Measurements from ENCODE around the gene RFC5. TPM values are rescaled to one million over a fixed set of nuclear protein-coding genes. Genes with fewer than 3 reads are reported as not detected.
"Not testable (repeated sequence)": the region's sequence is repeated elsewhere in the genome, so short reads cannot be mapped to it uniquely, and the experiment has no call there.

The RFC5 gene
- total and polyA plus RNA-seq, 2 of the 4 experiments (the other 2 are of a cell fraction): 14.7 to 20.1 TPM

DNA sequence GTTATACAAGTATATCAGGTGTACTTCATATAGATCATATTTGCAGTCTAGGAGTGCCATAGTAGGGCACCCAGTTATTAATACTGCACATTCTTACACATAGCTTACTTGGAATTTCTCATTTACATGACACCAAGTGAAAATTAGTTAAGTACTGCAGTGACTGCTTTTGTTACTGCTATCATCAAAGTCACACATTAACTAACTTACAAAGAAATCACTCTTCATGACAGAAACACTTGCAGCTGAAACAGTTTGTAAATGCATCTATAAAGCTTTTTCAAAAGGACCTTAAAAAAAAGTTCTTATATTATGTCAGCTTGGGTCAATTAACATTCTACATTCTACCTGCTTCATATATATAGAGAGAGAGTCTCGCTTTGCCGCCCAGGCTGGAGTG lies 17.8 kb upstream of the RFC5 start:
- CTCF ChIA-PET: no interaction called here
- intact Hi-C loops (cut with micrococcal nuclease): no loop called here

DNA sequence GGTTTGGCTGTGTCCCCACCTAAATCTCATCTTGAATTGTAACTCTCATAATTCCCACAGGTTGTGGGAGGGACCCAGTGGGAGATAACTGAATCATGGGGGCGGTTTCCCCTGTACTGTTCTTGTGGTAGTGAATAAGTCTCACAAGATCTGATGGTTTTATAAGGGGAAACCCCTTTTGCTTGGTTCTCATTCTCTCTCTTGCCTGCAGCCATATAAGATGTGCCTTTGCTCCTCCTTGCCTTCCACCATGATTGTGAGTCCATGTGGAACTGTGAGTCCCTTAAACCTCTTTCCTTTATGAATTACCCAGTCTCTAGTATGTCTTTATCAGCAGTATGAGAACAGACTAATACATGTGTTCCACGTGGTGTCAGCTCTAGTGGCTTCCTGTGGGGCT lies 16.7 kb upstream of the RFC5 start:
- 0% methylated on average over 1 of the region's 2 CpGs; no CpG with 5 or more reads in 1 of the 2 experiments for WGBS, 2 experiments (ENCODE audit: extremely low coverage in 2 of 2, insufficient read length in 1 of 2)
- H2AFZ ChIP-seq (replicated peaks; ENCODE audit: low read length, poor library complexity); DNase-seq; H3K4ac ChIP-seq (ENCODE audit: low read depth, low read length); ATAC-seq (ENCODE audit: low read depth); H3K79me1 ChIP-seq (ENCODE audit: low read depth in 1 of 2, low read length in 2 of 2); H4K5ac ChIP-seq (ENCODE audit: low read depth, low read length); H3K36me3 ChIP-seq (ENCODE audit: control insufficient read depth, insufficient read depth, low read length); H2BK120ac ChIP-seq (ENCODE audit: low read depth, low read length); H3K4me2 ChIP-seq (ENCODE audit: low read depth, low read length); H2AK9ac ChIP-seq (replicated peaks; ENCODE audit: low read depth, low read length, poor library complexity); H3K9ac ChIP-seq (ENCODE audit: low read depth, low read length); H4K91ac ChIP-seq (ENCODE audit: insufficient read depth, low read depth, low read length); H3K27ac ChIP-seq (ENCODE audit: insufficient read depth, low read length); in situ Hi-C loops (cut with MboI; ENCODE audit: low sequenced_read_pairs); H3K56ac ChIP-seq (ENCODE audit: extremely low read depth, insufficient read depth, low read length); H2BK15ac ChIP-seq (ENCODE audit: low read depth, low read length); H3K23ac ChIP-seq (ENCODE audit: low read depth, low read length); H3K14ac ChIP-seq (replicated peaks; ENCODE audit: low read depth, low read length); POLR2A ChIA-PET (ENCODE audit: unreplicated experiment); H2AK5ac ChIP-seq (ENCODE audit: low read depth, low read length); CTCF ChIA-PET; BruUV-seq (replicated peaks); intact Hi-C loops (cut with micrococcal nuclease); H4K20me1 ChIP-seq (ENCODE audit: insufficient read depth, low read length); H2BK20ac ChIP-seq (ENCODE audit: low read depth, low read length); H3K9me1 ChIP-seq (ENCODE audit: insufficient read depth, low read length); dilution Hi-C loops (cut with HindIII; ENCODE audit: low sequenced_read_pairs, unreplicated experiment); H2BK5ac ChIP-seq (ENCODE audit: low read depth, low read length, poor library complexity, severe bottlenecking); H3K18ac ChIP-seq (ENCODE audit: low read depth, low read length); H3K9me3 ChIP-seq (ENCODE audit: control insufficient read depth, insufficient read depth, low read length); H3K4me1 ChIP-seq (ENCODE audit: control insufficient read depth, insufficient read depth, low read length); H3K27me3 ChIP-seq (ENCODE audit: control insufficient read depth, insufficient read depth, low read length); H3K4me3 ChIP-seq (ENCODE audit: insufficient read depth, low read depth, low read length); H4K8ac ChIP-seq (ENCODE audit: low read depth in 2 of 2, low read length in 2 of 2): not testable (repeated sequence)

More for the DNA sequence above, 17.8 kb upstream of the RFC5 start:
- H2BK120ac ChIP-seq (ENCODE audit: low read depth, low read length): no peak overlapping the region
- H2AK9ac ChIP-seq (replicated peaks; ENCODE audit: low read depth, low read length, poor library complexity): no peak overlapping the region
- no peak overlapping the region for H2AK5ac ChIP-seq (ENCODE audit: low read depth, low read length)
- H4K5ac ChIP-seq (ENCODE audit: low read depth, low read length): no peak overlapping the region
- no peaks in the 10 kb centered on the region for H4K20me1 ChIP-seq (ENCODE audit: insufficient read depth, low read length)
- no peak overlapping the region for H2BK5ac ChIP-seq (ENCODE audit: low read depth, low read length, poor library complexity, severe bottlenecking)
- H3K27me3 ChIP-seq (ENCODE audit: control insufficient read depth, insufficient read depth, low read length): no peaks in the 10 kb centered on the region
- no TSS peak for BruUV-seq (replicated peaks)
- in situ Hi-C loops (cut with MboI; ENCODE audit: low sequenced_read_pairs): no loop called here
- H3K23ac ChIP-seq (ENCODE audit: low read depth, low read length): no peak overlapping the region
- no peak overlapping the region for H4K91ac ChIP-seq (ENCODE audit: insufficient read depth, low read depth, low read length)
- no peaks in the 10 kb centered on the region for H3K79me1 ChIP-seq (ENCODE audit: low read depth in 1 of 2, low read length in 2 of 2)
- no peak overlapping the region for H2BK15ac ChIP-seq (ENCODE audit: low read depth, low read length)
- no peak overlapping the region for H3K18ac ChIP-seq (ENCODE audit: low read depth, low read length)
- no peak overlapping the region for H2BK20ac ChIP-seq (ENCODE audit: low read depth, low read length)
- H3K56ac ChIP-seq (ENCODE audit: extremely low read depth, insufficient read depth, low read length): no peak overlapping the region
- no peak overlapping the region for H4K8ac ChIP-seq (ENCODE audit: low read depth in 2 of 2, low read length in 2 of 2)
- H3K4me3 ChIP-seq (ENCODE audit: insufficient read depth, low read depth, low read length): no peak overlapping the region
- H3K4ac ChIP-seq (ENCODE audit: low read depth, low read length): no peak overlapping the region
- no peak overlapping the region for H3K14ac ChIP-seq (replicated peaks; ENCODE audit: low read depth, low read length)
- H3K9me1 ChIP-seq (ENCODE audit: insufficient read depth, low read length): no peaks in the 10 kb centered on the region
- dilution Hi-C loops (cut with HindIII; ENCODE audit: low sequenced_read_pairs, unreplicated experiment): no loop called here
- ATAC-seq (ENCODE audit: low read depth): no peak
- no peak for TF ChIP-seq MXI1 (IDR thresholded peaks at IDR 0.05; ENCODE audit: borderline replicate concordance, low read depth, low read length)
- TF ChIP-seq POLR2A (IDR thresholded peaks at IDR 0.05; ENCODE audit: low read depth, low read length): no peak
- no peak for TF ChIP-seq SMC3 (IDR thresholded peaks at IDR 0.05; ENCODE audit: low read depth, low read length)
- no peak for TF ChIP-seq RCOR1 (IDR thresholded peaks at IDR 0.05; ENCODE audit: insufficient replicate concordance, low read length)
- no peak for TF ChIP-seq FOS (IDR thresholded peaks at IDR 0.05; ENCODE audit: low read depth, low read length)
- no peak for TF ChIP-seq RAD21 (IDR thresholded peaks at IDR 0.05; ENCODE audit: low read length)
- TF ChIP-seq BHLHE40 (IDR thresholded peaks at IDR 0.05; ENCODE audit: low read depth, low read length): no peak
- TF ChIP-seq NFE2L2 (IDR thresholded peaks at IDR 0.05; ENCODE audit: low read depth, low read length): no peak
- TF ChIP-seq MAZ (IDR thresholded peaks at IDR 0.05; ENCODE audit: borderline replicate concordance, low read depth, low read length): no peak
- TF ChIP-seq, protein P1, sequence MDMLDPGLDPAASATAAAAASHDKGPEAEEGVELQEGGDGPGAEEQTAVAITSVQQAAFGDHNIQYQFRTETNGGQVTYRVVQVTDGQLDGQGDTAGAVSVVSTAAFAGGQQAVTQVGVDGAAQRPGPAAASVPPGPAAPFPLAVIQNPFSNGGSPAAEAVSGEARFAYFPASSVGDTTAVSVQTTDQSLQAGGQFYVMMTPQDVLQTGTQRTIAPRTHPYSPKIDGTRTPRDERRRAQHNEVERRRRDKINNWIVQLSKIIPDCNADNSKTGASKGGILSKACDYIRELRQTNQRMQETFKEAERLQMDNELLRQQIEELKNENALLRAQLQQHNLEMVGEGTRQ (IDR thresholded peaks at IDR 0.05; ENCODE audit: low read depth, low read length): no peak
- no peak for DNase-seq
- H2AFZ ChIP-seq (replicated peaks; ENCODE audit: low read length, poor library complexity): no peak overlapping the region
- H3K4me2 ChIP-seq (ENCODE audit: low read depth, low read length): no peak overlapping the region
- WGBS, 2 experiments (ENCODE audit: extremely low coverage in 2 of 2, insufficient read length in 1 of 2): no CpG with 5 or more reads among the region's 2 CpGs
- H3K4me1 ChIP-seq (ENCODE audit: control insufficient read depth, insufficient read depth, low read length): no peaks in the 10 kb centered on the region
- H3K36me3 ChIP-seq (ENCODE audit: control insufficient read depth, insufficient read depth, low read length): no peaks in the 10 kb centered on the region
- H3K27ac ChIP-seq (ENCODE audit: insufficient read depth, low read length): no peak overlapping the region
- H3K9ac ChIP-seq (ENCODE audit: low read depth, low read length): no peak overlapping the region
- POLR2A ChIA-PET (ENCODE audit: unreplicated experiment): no interaction called here
- H3K9me3 ChIP-seq (ENCODE audit: control insufficient read depth, insufficient read depth, low read length): no peaks in the 10 kb centered on the region
